Measurements from ENCODE around the gene MAGI2. TPM values are rescaled to one million over a fixed set of nuclear protein-coding genes. Genes with fewer than 3 reads are reported as not detected.

Gene MAGI2
- total RNA-seq, 1 experiment from 2014 or later, result 0.07 TPM

DNA sequence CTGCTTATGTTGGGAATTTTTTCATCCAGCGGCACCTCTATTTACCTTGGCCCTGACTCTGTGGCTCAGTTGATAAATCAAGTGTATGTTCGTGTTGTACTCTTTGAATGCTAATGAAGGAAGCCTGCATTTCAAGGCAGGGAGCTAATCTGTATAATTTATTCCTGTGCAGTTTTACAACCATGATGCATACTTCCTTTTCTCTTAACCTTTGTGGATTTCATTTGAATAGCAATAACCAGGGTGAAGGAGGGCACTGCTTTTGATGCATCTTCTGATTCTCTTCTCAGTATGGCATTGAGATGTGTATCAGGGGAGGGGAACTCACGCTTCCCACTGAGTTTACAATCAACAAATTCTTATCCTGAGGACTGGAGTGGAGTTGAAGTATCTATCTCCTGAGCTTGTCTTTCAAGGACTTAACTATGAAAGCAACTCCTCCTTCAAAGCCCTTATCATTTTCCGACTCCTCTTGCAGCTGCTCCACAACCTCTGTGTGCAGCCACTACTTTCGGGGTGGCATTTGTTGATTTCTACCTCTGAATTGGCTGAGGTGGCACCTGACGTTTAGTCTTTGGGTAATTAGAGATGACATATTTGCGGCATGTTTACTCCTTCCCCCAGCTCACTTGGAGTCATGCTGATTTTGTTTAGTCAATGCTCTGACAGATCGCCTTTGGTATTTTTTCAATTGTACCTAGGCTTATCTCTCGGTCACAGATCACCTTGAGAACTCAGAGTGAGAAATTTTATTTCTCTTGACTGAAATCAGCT, 1379.7 kb downstream of the MAGI2 start:
- no peaks in the 10 kb centered on the region for H3K9me3 Mint-ChIP-seq (ENCODE audit: unreplicated experiment)
- no peaks in the 10 kb centered on the region for H3K36me3 Mint-ChIP-seq (ENCODE audit: insufficient read depth, unreplicated experiment)
- DNase-seq (ENCODE audit: unreplicated experiment), result no peak
- H3K4me1 Mint-ChIP-seq (ENCODE audit: insufficient read depth, unreplicated experiment), result no peaks in the 10 kb centered on the region
- no TSS peak for BruUV-seq (replicated peaks)
- intact Hi-C loops (cut with micrococcal nuclease), result no loop called here
- no peak overlapping the region for H3K4me3 Mint-ChIP-seq (ENCODE audit: unreplicated experiment)
- H3K27ac Mint-ChIP-seq (ENCODE audit: low read depth, unreplicated experiment), result no peak overlapping the region
- POLR2A ChIA-PET, result no interaction called here
- H3K27me3 Mint-ChIP-seq (ENCODE audit: insufficient read depth, unreplicated experiment), result peaks cover 11% of the 10 kb centered on the region
- CTCF ChIA-PET, result interaction anchor here (0.5 to 0.6 kb wide), 2 partner anchors 592 to 631 kb away, joined by 3 read pairs; no protein-coding TSS in a partner anchor
- TF ChIP-seq, protein P1, sequence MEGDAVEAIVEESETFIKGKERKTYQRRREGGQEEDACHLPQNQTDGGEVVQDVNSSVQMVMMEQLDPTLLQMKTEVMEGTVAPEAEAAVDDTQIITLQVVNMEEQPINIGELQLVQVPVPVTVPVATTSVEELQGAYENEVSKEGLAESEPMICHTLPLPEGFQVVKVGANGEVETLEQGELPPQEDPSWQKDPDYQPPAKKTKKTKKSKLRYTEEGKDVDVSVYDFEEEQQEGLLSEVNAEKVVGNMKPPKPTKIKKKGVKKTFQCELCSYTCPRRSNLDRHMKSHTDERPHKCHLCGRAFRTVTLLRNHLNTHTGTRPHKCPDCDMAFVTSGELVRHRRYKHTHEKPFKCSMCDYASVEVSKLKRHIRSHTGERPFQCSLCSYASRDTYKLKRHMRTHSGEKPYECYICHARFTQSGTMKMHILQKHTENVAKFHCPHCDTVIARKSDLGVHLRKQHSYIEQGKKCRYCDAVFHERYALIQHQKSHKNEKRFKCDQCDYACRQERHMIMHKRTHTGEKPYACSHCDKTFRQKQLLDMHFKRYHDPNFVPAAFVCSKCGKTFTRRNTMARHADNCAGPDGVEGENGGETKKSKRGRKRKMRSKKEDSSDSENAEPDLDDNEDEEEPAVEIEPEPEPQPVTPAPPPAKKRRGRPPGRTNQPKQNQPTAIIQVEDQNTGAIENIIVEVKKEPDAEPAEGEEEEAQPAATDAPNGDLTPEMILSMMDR (IDR thresholded peaks at IDR 0.05; ENCODE audit: unreplicated experiment), result no peak

DNA sequence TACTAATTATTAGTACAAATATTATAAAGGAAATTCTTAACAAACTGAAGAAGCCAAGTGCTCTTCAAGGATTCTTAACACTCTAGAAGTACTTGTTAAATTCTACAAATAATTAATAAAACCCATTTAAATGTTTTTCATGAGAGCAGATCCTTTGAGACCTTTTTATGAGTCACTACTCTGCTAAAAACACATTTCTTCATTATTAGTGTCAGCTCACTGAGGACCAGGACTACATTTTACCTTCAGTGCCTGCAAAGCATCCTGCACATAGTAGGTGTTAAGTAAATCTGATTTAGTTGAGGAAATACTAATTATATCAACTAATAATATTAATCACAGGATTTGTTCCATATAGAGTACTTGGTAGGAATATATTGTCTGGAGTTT, 1381.3 kb downstream of the MAGI2 start:
- H3K27ac Mint-ChIP-seq (ENCODE audit: low read depth, unreplicated experiment), result no peak overlapping the region

DNA sequence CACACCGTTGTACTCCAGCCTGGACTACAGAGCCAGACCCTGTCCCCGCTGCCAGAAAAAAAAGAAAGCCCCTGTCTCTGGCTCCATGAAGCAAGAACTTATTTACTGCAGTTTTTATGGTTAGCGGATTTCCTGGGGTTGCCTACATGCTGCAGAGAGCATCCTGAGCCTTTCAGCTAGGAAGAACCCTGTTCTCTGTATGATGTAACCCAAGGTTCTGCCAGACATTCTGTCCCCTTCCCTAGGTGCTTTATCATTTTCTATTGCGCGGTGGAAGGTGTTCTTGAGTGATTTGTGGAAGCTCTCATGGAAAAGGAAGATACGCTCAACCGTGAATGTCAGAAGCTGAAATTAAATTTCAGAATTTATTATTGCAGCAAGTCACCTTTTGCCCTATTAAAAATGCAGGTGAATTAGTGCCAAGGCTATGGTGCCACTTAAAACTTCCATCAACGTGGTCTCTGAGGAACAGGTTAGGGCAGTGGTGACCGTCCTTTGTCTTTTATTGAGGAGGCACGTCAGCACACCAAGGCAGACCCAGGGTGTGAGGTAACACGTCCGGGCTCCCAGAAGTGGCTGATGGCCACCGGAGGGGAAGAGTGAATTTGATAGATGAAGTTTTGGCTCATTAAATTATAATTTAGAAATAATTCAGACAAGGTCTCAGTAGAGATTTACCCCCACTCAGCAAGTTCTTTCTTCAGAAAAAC, 1381.8 kb downstream of the MAGI2 start:
- H3K4me3 Mint-ChIP-seq (ENCODE audit: unreplicated experiment), result no peak overlapping the region
- no peaks in the 10 kb centered on the region for H3K9me3 Mint-ChIP-seq (ENCODE audit: unreplicated experiment)

More for the DNA sequence above, 1381.3 kb downstream of the MAGI2 start:
- TF ChIP-seq, protein P1 (IDR thresholded peaks at IDR 0.05; ENCODE audit: unreplicated experiment), result no peak
- ChIA-PET POLR2A (no interaction called here), CTCF (no interaction called here)
- Mint-ChIP-seq H3K27me3 (ENCODE audit: insufficient read depth, unreplicated experiment) (peaks cover 11% of the 10 kb centered on the region), H3K36me3 (ENCODE audit: insufficient read depth, unreplicated experiment) (no peaks in the 10 kb centered on the region), H3K4me1 (ENCODE audit: insufficient read depth, unreplicated experiment) (no peaks in the 10 kb centered on the region), H3K9me3 (ENCODE audit: unreplicated experiment) (no peaks in the 10 kb centered on the region), H3K4me3 (ENCODE audit: unreplicated experiment) (no peak overlapping the region)
- intact Hi-C loops (cut with micrococcal nuclease), result no loop called here
- no peak for DNase-seq (ENCODE audit: unreplicated experiment)
- no TSS peak for BruUV-seq (replicated peaks)

DNA sequence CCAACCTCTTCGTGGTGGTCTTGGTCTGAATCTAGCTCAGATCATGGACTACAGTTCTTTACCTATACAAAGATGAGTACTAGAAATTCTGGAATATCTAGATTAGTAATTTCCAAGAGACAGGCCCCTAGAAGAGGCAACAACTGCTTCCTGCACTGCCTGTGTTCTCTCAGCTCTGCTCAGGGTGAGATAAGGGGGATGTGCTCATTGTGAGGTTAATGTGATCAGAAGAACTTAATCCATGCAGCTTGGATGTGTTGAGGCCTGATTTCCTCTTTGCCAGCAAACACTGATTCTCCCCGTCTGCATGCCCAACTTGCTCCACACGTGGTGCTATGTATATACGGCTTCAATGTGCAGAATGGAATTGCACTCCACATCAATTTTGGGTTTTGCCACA, 1386.9 kb downstream of the MAGI2 start:
- CTCF ChIA-PET, result interaction anchor here (0.6 to 1.4 kb wide), 3 partner anchors 47 to 1076 kb away, joined by 5 read pairs; no protein-coding TSS in a partner anchor
- TF ChIP-seq, protein P1 (IDR thresholded peaks at IDR 0.05; ENCODE audit: unreplicated experiment), result no peak
- Mint-ChIP-seq H3K27me3 (ENCODE audit: insufficient read depth, unreplicated experiment) (peaks cover 30% of the 10 kb centered on the region), H3K9me3 (ENCODE audit: unreplicated experiment) (no peaks in the 10 kb centered on the region), H3K4me1 (ENCODE audit: insufficient read depth, unreplicated experiment) (no peaks in the 10 kb centered on the region), H3K27ac (ENCODE audit: low read depth, unreplicated experiment) (no peak overlapping the region), H3K36me3 (ENCODE audit: insufficient read depth, unreplicated experiment) (no peaks in the 10 kb centered on the region), H3K4me3 (ENCODE audit: unreplicated experiment) (no peak overlapping the region)
- intact Hi-C loops (cut with micrococcal nuclease), result no loop called here
- no peak for DNase-seq (ENCODE audit: unreplicated experiment)
- POLR2A ChIA-PET, result no interaction called here
- no TSS peak for BruUV-seq (replicated peaks)

More for the DNA sequence above, 1381.8 kb downstream of the MAGI2 start:
- H3K4me1 Mint-ChIP-seq (ENCODE audit: insufficient read depth, unreplicated experiment), result no peaks in the 10 kb centered on the region
- no peaks in the 10 kb centered on the region for H3K36me3 Mint-ChIP-seq (ENCODE audit: insufficient read depth, unreplicated experiment)
- TF ChIP-seq, protein P1 (IDR thresholded peaks at IDR 0.05; ENCODE audit: unreplicated experiment), result no peak
- H3K27me3 Mint-ChIP-seq (ENCODE audit: insufficient read depth, unreplicated experiment), result peaks cover 11% of the 10 kb centered on the region
- POLR2A ChIA-PET, result no interaction called here
- no peak overlapping the region for H3K27ac Mint-ChIP-seq (ENCODE audit: low read depth, unreplicated experiment)
- CTCF ChIA-PET, result interaction anchor here (0.6 kb wide), 1 partner anchor 231 kb away, joined by 4 read pairs; no protein-coding TSS in a partner anchor
- intact Hi-C loops (cut with micrococcal nuclease), result no loop called here
- no peak for DNase-seq (ENCODE audit: unreplicated experiment)
- BruUV-seq (replicated peaks), result no TSS peak

Measured in MCF 10A (cell line).